DND-41 (cell line): Measurements from ENCODE around the gene POR.

ENCODE experiments used
- ATAC-seq: fragments of 200-7000 bp; cut with Tn5 transposase; 3 replicates; pipeline ENCODE4 v1.9.1; 2021; ENCODE audit warnings: low read depth; ENCODE audit not compliant: insufficient read depth
- DNase-seq: peaks from one replicate; pipeline ENCODE4 v3.0.0-alpha.2; 2020
- H2AFZ ChIP-seq: 2 replicates; pipeline ENCODE4 v1.6.0; 2012; ENCODE audit warnings: low read depth, low read length
- H3K27ac ChIP-seq: 2 replicates; pipeline ENCODE4 v1.5.1; 2012; ENCODE audit warnings: low read length, inconsistent platforms
- H3K27me3 ChIP-seq: fragments of 200-600 bp; sonication (generic); 2 replicates; pipeline ENCODE4 v1.6.0; 2012; ENCODE audit warnings: low read length, mild to moderate bottlenecking, inconsistent platforms; ENCODE audit not compliant: insufficient read depth, poor library complexity
- H3K36me3 ChIP-seq: 2 replicates; pipeline ENCODE4 v1.5.1; 2012; ENCODE audit warnings: low read length, inconsistent platforms; ENCODE audit not compliant: insufficient read depth
- H3K4me1 ChIP-seq: 2 replicates; pipeline ENCODE4 v1.5.1; 2012; ENCODE audit warnings: mild to moderate bottlenecking, low read length; ENCODE audit not compliant: insufficient read depth
- H3K4me2 ChIP-seq: 2 replicates; pipeline ENCODE4 v1.6.0; 2012; ENCODE audit warnings: mild to moderate bottlenecking, moderate library complexity, low read length, inconsistent platforms; ENCODE audit not compliant: insufficient read depth
- H3K4me3 ChIP-seq, 2 experiments: fragments of 200-600 bp in 1 of 2; shearing (Covaris generic) in 1 of 2; 2 replicates each; pipeline ENCODE4 v1.5.1; 2012 to 2016; ENCODE audit warnings: inconsistent platforms in 2 of 2, low read length in 2 of 2, mild to moderate bottlenecking in 2 of 2, low read depth in 1 of 2, moderate library complexity in 1 of 2
- H3K79me2 ChIP-seq: 2 replicates; pipeline ENCODE4 v1.6.0; 2012; ENCODE audit warnings: low read length, inconsistent platforms; ENCODE audit not compliant: insufficient read depth
- H3K9ac ChIP-seq: 2 replicates; pipeline ENCODE4 v1.6.0; 2012; ENCODE audit warnings: low read depth, mild to moderate bottlenecking, inconsistent platforms, low read length, moderate library complexity
- H3K9me3 ChIP-seq: 2 replicates; pipeline ENCODE4 v1.5.1; 2012; ENCODE audit warnings: low read length, moderate library complexity, mild to moderate bottlenecking, inconsistent platforms; ENCODE audit not compliant: insufficient read depth, severe bottlenecking
- H4K20me1 ChIP-seq: 2 replicates; pipeline ENCODE4 v1.6.0; 2012; ENCODE audit warnings: low read length; ENCODE audit not compliant: insufficient read depth
- EZH2 ChIP-seq: IDR thresholded peaks from 3 replicates; pipeline ENCODE4 v1.6.1; 2012; ENCODE audit warnings: borderline replicate concordance, low read depth, mild to moderate bottlenecking, moderate library complexity, low read length, inconsistent platforms; ENCODE audit not compliant: severe bottlenecking
- TF ChIP-seq, protein P1 (sequence below): IDR thresholded peaks from 2 replicates; pipeline ENCODE4 v1.5.1; 2012; ENCODE audit warnings: borderline replicate concordance, low read length, moderate library complexity, mild to moderate bottlenecking; ENCODE audit not compliant: poor library complexity, severe bottlenecking; ENCODE audit errors: extremely low read depth

Gene POR

DNA sequence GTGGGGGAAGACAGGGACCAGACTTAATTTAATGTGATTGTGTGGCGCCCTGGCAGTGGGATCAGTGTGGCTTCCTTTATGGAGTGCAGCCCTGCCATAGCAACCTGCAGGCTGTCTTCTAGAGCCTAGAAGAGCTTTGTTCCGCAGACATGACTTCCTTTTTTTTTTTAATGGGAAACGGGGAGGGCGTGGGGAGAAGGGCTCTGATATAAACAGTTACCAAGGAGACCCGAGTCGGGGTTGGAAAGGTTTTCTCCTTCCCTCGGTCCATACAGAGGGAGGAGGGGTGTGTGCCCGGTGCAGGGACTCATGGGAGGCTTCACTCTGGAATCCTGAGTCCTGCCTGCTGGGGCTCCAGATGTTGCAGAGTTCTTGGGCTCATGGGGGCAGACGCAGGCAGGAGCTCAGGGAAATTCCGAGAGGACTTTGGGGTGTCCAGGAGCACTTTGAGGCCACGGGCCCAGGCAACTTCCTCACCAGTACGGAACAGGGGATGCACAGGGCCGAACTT lies 52.6 kb downstream of the POR start:
- TF ChIP-seq, protein P1, sequence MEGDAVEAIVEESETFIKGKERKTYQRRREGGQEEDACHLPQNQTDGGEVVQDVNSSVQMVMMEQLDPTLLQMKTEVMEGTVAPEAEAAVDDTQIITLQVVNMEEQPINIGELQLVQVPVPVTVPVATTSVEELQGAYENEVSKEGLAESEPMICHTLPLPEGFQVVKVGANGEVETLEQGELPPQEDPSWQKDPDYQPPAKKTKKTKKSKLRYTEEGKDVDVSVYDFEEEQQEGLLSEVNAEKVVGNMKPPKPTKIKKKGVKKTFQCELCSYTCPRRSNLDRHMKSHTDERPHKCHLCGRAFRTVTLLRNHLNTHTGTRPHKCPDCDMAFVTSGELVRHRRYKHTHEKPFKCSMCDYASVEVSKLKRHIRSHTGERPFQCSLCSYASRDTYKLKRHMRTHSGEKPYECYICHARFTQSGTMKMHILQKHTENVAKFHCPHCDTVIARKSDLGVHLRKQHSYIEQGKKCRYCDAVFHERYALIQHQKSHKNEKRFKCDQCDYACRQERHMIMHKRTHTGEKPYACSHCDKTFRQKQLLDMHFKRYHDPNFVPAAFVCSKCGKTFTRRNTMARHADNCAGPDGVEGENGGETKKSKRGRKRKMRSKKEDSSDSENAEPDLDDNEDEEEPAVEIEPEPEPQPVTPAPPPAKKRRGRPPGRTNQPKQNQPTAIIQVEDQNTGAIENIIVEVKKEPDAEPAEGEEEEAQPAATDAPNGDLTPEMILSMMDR: no peak
- TF ChIP-seq EZH2: no peak
- no peak overlapping the region for H3K27ac ChIP-seq
- H4K20me1 ChIP-seq: peaks cover 20% of the 10 kb centered on the region; the same call in 1 of the 2 replicates
- no peak overlapping the region for H3K4me3 ChIP-seq
- DNase-seq: no peak
- no peaks in the 10 kb centered on the region for H3K27me3 ChIP-seq
- no peaks in the 10 kb centered on the region for H3K36me3 ChIP-seq
- no peak for ATAC-seq
- H3K9me3 ChIP-seq: no peaks in the 10 kb centered on the region
- H3K79me2 ChIP-seq: no peaks in the 10 kb centered on the region
- H3K4me2 ChIP-seq: no peak overlapping the region
- H3K4me1 ChIP-seq: no peaks in the 10 kb centered on the region
- H2AFZ ChIP-seq: no peak overlapping the region
- H3K9ac ChIP-seq: no peak overlapping the region

DNA sequence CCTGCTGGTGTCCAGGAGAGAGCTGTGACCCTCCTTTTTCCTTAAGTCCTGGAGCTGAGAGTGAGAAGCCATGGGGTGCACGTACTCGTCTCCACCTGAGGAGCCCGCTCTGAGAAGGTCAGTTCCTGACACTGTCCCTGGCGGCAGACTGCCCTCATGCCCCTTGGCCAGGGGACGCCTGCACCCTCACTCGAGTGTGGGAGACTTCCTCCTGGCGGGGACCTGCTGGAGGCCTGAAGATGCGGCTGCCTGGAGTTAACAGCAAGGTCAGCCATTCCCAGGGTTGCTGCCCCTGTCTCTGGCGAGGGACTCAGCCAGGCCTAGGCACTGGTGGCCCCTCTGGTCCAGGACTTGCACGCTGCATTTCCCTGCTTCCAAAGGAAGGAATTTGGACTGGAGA lies 53.1 kb downstream of the POR start:
- H3K36me3 ChIP-seq: no peaks in the 10 kb centered on the region
- DNase-seq: no peak

DNA sequence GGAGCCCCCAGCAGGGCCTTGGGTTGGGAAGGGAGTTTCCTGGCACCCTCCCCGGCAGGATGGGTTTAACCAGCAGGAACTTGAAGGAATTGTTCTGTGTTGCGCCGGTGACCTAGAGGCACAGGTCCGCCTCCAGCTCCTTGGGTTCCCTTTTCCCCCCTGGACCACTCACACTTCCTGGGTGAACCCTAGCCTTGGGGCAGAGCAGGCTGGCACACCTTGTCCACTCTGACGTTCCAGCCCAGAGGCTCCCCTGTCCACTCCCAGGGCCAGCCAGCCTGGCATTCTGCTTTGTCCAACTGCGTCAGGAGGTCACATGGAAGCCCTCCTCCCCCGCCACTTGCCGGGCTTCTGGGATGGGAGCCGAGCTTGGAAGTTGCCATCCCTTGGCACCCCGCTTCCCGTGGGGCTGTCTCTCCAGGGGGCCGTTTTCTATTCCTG lies 53.6 kb downstream of the POR start:
- H3K4me2 ChIP-seq: no peak overlapping the region
- no peak overlapping the region for H3K9ac ChIP-seq
- H3K79me2 ChIP-seq: no peaks in the 10 kb centered on the region
- H2AFZ ChIP-seq: no peak overlapping the region
- TF ChIP-seq, protein P1: no peak
- TF ChIP-seq EZH2: no peak
- H3K27me3 ChIP-seq: no peaks in the 10 kb centered on the region
- ATAC-seq (no peak), DNase-seq (no peak)
- peaks cover 20% of the 10 kb centered on the region; the same call in 1 of the 2 replicates for H4K20me1 ChIP-seq
- no peaks in the 10 kb centered on the region for H3K36me3 ChIP-seq
- H3K9me3 ChIP-seq: no peaks in the 10 kb centered on the region
- H3K27ac ChIP-seq: no peak overlapping the region
- H3K4me3 ChIP-seq: no peak overlapping the region
- H3K4me1 ChIP-seq: no peaks in the 10 kb centered on the region

More for the DNA sequence above, 53.1 kb downstream of the POR start:
- Histone ChIP-seq H3K27me3 (no peaks in the 10 kb centered on the region), H3K4me1 (no peaks in the 10 kb centered on the region), H3K27ac (no peak overlapping the region), H3K79me2 (no peaks in the 10 kb centered on the region), H4K20me1 (peaks cover 20% of the 10 kb centered on the region; the same call in 1 of the 2 replicates), H3K4me2 (no peak overlapping the region), H3K9ac (no peak overlapping the region), H3K9me3 (no peaks in the 10 kb centered on the region), H3K4me3 (no peak overlapping the region), H2AFZ (no peak overlapping the region)
- TF ChIP-seq EZH2: no peak
- TF ChIP-seq, protein P1: no peak
- ATAC-seq: no peak
